ENCODE results near the gene FLVCR1.
"Not testable (repeated sequence)": the region's sequence is repeated elsewhere in the genome, so short reads cannot be mapped to it uniquely, and the experiment has no call there.

Gene FLVCR1

DNA sequence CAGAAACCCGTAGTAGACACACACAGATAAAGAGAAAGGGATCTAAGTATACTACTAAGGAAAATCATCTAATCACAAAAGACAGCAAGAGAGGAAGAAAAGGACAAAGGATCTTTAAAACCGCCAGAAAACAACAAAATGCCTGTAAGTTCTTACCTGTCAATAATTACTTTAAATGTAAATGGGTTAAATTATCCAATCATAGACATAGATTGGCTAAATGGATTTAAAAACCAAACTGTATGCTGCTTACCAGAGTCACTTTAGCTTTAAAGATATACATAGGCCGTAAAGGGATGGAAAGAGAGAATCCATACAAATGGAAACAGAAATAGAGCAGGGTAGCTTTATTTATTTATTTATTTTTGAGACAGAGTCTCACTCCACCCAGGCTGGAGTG, 44.0 kb downstream of the FLVCR1 start:
- TF ChIP-seq, protein P1, sequence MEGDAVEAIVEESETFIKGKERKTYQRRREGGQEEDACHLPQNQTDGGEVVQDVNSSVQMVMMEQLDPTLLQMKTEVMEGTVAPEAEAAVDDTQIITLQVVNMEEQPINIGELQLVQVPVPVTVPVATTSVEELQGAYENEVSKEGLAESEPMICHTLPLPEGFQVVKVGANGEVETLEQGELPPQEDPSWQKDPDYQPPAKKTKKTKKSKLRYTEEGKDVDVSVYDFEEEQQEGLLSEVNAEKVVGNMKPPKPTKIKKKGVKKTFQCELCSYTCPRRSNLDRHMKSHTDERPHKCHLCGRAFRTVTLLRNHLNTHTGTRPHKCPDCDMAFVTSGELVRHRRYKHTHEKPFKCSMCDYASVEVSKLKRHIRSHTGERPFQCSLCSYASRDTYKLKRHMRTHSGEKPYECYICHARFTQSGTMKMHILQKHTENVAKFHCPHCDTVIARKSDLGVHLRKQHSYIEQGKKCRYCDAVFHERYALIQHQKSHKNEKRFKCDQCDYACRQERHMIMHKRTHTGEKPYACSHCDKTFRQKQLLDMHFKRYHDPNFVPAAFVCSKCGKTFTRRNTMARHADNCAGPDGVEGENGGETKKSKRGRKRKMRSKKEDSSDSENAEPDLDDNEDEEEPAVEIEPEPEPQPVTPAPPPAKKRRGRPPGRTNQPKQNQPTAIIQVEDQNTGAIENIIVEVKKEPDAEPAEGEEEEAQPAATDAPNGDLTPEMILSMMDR (IDR thresholded peaks at IDR 0.05; ENCODE audit: low read depth, low read length), result no peak
- no peak for DNase-seq (ENCODE audit: low read depth, low spot score)
- no peak overlapping the region for H3K4me3 ChIP-seq (ENCODE audit: low read depth, low read length)
- in situ Hi-C loops (cut with HindIII; ENCODE audit: low sequenced_read_pairs), result no loop called here

- in situ Hi-C loops (cut with HindIII; ENCODE audit: low sequenced_read_pairs), result no loop called here
- no peak overlapping the region for H3K4me3 ChIP-seq (ENCODE audit: low read depth, low read length)
- no peak for DNase-seq (ENCODE audit: low read depth, low spot score)
- TF ChIP-seq, protein P1 (IDR thresholded peaks at IDR 0.05; ENCODE audit: low read depth, low read length), result no peak
These were observed 45.6 kb downstream of the FLVCR1 start for GRCh38 chr1:212903664-212904063.

- H3K4me3 ChIP-seq (ENCODE audit: low read depth, low read length); in situ Hi-C loops (cut with HindIII; ENCODE audit: low sequenced_read_pairs); DNase-seq (ENCODE audit: low read depth, low spot score): not testable (repeated sequence)
These were observed 50.0 kb downstream of the FLVCR1 start for GRCh38 chr1:212908071-212908470.

DNA sequence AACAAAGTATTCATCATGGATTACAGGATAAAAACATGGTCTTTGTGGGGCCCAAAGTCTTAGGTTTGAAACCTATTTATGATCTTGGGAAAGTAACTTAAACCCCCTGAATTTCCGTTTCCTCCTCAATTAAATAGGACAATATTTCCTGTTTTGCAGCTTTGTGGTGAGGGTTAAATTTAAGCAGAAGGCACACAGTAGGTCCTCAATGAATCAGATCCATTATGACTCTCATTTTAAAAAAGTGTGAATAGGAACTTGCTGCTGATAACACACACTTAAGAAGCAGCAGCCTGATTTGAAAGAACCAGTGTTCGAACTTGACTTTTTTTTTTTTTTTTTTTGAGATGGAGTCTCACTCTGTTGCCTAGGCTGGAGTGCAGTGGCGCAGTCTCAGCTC, 50.9 kb downstream of the FLVCR1 start:
- no peak for DNase-seq (ENCODE audit: low read depth, low spot score)
- TF ChIP-seq, protein P1 (IDR thresholded peaks at IDR 0.05; ENCODE audit: low read depth, low read length), result no peak
- no peak overlapping the region for H3K4me3 ChIP-seq (ENCODE audit: low read depth, low read length)
- in situ Hi-C loops (cut with HindIII; ENCODE audit: low sequenced_read_pairs), result no loop called here

- in situ Hi-C loops (cut with HindIII; ENCODE audit: low sequenced_read_pairs), result no loop called here
- TF ChIP-seq, protein P1 (IDR thresholded peaks at IDR 0.05; ENCODE audit: low read depth, low read length), result no peak
- H3K4me3 ChIP-seq (ENCODE audit: low read depth, low read length), result no peak overlapping the region
- DNase-seq (ENCODE audit: low read depth, low spot score), result no peak
These were observed 51.6 kb downstream of the FLVCR1 start for GRCh38 chr1:212909652-212910063.

GRCh38 chr1:212910213-212910612, 52.1 kb downstream of the FLVCR1 start:
- DNase-seq (ENCODE audit: low read depth, low spot score); H3K4me3 ChIP-seq (ENCODE audit: low read depth, low read length); in situ Hi-C loops (cut with HindIII; ENCODE audit: low sequenced_read_pairs): not testable (repeated sequence)

DNA sequence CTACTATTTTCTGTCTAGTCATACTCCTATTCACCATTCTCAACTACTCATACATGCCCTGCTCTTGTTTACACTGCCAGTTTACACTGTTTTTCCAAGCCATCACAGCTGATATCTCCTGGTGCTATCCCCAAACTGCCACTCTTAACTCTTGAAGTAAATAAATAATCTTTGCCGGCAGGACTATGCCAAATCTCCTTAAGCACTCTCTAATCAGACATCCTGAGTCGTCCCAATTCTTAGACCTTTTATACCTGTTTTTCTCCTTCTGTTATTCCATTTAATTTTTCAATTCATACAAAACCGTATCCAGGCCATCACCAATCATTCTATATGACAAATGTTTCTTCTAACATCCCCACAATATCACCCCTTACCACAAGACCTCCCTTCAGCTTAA, 55.6 kb downstream of the FLVCR1 start:
- H3K4me3 ChIP-seq (ENCODE audit: low read depth, low read length); DNase-seq (ENCODE audit: low read depth, low spot score); in situ Hi-C loops (cut with HindIII; ENCODE audit: low sequenced_read_pairs): not testable (repeated sequence)

- in situ Hi-C loops (cut with HindIII; ENCODE audit: low sequenced_read_pairs); DNase-seq (ENCODE audit: low read depth, low spot score); H3K4me3 ChIP-seq (ENCODE audit: low read depth, low read length): not testable (repeated sequence)
These were observed 56.0 kb downstream of the FLVCR1 start for GRCh38 chr1:212914110-212914509.

DNA sequence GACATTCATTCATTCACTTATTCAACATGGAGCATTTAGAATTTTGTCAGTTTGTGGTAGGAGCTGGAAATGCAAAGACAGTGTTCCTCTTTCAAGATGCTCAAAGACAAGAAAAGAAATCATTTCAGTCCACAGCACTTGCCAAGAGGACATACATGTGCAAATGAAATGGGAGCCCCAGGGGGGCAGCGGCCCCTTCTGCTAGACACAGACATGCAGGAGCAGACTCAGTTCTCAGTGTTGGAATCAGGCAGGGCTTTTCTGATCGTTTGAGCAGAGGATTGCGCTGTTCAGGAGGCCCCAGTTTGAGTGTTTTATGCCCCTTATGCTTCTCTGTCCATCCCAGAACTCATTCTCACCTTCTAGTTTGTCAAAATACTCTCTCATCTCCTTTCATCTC, 56.7 kb downstream of the FLVCR1 start:
- TF ChIP-seq, protein P1 (IDR thresholded peaks at IDR 0.05; ENCODE audit: low read depth, low read length), result no peak
- in situ Hi-C loops (cut with HindIII; ENCODE audit: low sequenced_read_pairs), result no loop called here

More for the DNA sequence above, 56.7 kb downstream of the FLVCR1 start:
- no peak for DNase-seq (ENCODE audit: low read depth, low spot score)
- no peak overlapping the region for H3K4me3 ChIP-seq (ENCODE audit: low read depth, low read length)
